Heart left ventricle (tissue), 16 donors: ENCODE data around the gene MAFG. TPM values are rescaled to one million over a fixed set of nuclear protein-coding genes. Genes with fewer than 3 reads are reported as not detected.

Experiments used
- ATAC-seq, 4 donors: fragments of 200-7000 bp; cut with Tn5 transposase; one replicate each; pipeline ENCODE4 v1.9.1; 2020 to 2022; ENCODE audit warnings: moderate library complexity in 4 of 4, mild to moderate bottlenecking in 3 of 4, moderate number of reproducible peaks in 1 of 4
- DNase-seq, 5 donors: peaks; one replicate each; pipeline ENCODE4 v3.0.0-alpha.2; 2020
- H3K27ac ChIP-seq, 12 donors: fragments of 200-600 bp; sonication (generic) in 4 of 12; one replicate each; pipeline versions ENCODE4 v1.5.0 to v1.8.0; 2016 to 2022; ENCODE audit warnings: mild to moderate bottlenecking in 2 of 12
- H3K27me3 ChIP-seq, 9 donors: fragments of 200-600 bp; sonication (generic) in 2 of 9; one replicate each; pipeline versions ENCODE4 v1.5.1 to v1.8.0; 2016 to 2022; ENCODE audit warnings: mild to moderate bottlenecking in 3 of 9
- H3K36me3 ChIP-seq, 9 donors: fragments of 200-600 bp; sonication (generic) in 2 of 9; one replicate each; pipeline versions ENCODE4 v1.5.0 to v1.8.0; 2018 to 2022; ENCODE audit warnings: mild to moderate bottlenecking in 2 of 9
- H3K4me1 ChIP-seq, 12 donors: fragments of 200-600 bp; sonication (generic) in 4 of 12; one replicate each; pipeline versions ENCODE4 v1.5.0 to v1.8.0; 2016 to 2022; ENCODE audit warnings: mild to moderate bottlenecking in 3 of 12
- H3K4me3 ChIP-seq, 12 donors: fragments of 200-600 bp; sonication (generic) in 4 of 12; one replicate each; pipeline versions ENCODE4 v1.5.0 to v1.8.0; 2017 to 2022; ENCODE audit warnings: mild to moderate bottlenecking in 9 of 12, moderate library complexity in 4 of 12
- H3K9me3 ChIP-seq, 12 donors: fragments of 200-600 bp; sonication (generic) in 4 of 12; one replicate each; pipeline versions ENCODE4 v1.5.0 to v1.8.0; 2016 to 2022; ENCODE audit warnings: mild to moderate bottlenecking in 1 of 12
- POLR2A ChIP-seq, 2 donors: fragments of 450-650 bp; IDR thresholded peaks; one replicate each; pipeline ENCODE4 v1.6.1; 2017; ENCODE audit warnings: antibody characterized with exemption in 2 of 2, mild to moderate bottlenecking in 2 of 2, moderate library complexity in 2 of 2
- WGBS, 4 donors: extraction: QIAGEN DNeasy Blood & Tissue Kit in 2 of 4; methylation state at CpG; one replicate each; pipeline versions ENCODE4 v1.1.5 to v1.1.7; 2013 to 2018; 5-methylcytosine and 5-hydroxymethylcytosine counted together
- intact Hi-C, 10 donors: fragments of 100-400 bp; cut with DNase I; formaldehyde crosslinking; loops; one replicate each; pipeline versions ENCODE4 v1.11.1 to v1.14.2; 2022
- polyA plus RNA-seq, 2 donors: library from polyadenylated mRNA; stranded (reverse); fragments of 200-250 nt; gene quantifications; one replicate each; pipeline ENCODE4 v1.2.3, GENCODE V29; 2013
- total RNA-seq, 9 donors: library from RNA; depleted of rRNA in 2 of 9; stranded (reverse); fragments of >200 nt in 2 of 9; fragmentation: NEBNext Ultra II Directional in 3 of 9; extraction: Animal tissue kit (Norgen Biotek cat#: 25700) in 3 of 9; gene quantifications; one replicate each; pipeline versions ENCODE4 v1.1.0 to v1.2.4, GENCODE V29; 2016 to 2023
- TF ChIP-seq, protein P1 (sequence below), 12 donors: fragments of 200-600 bp; sonication (generic) in 4 of 12; IDR thresholded peaks; one replicate each; pipeline versions ENCODE4 v1.5.0 to v1.8.0; 2018 to 2022; ENCODE audit warnings: antibody characterized with exemption in 12 of 12, mild to moderate bottlenecking in 5 of 12
- donor health status: ischemic (EF 13 %, LVEDD 7.1; RV severe dilation, severe dysfunction).
- donor health status: healthy with polysubstance abuse.
- donor health status: DM: no; HTN: yes; CAD: no.
- donor health status: DM: no; HTN: no; CAD: no.
- donor health status: ischemic (EF 25% LVEDD 6.9; RV normal size, moderate dysfunction).
- donor health status: ischemic (EF 25% LVEDD 5.7; RV mildly dilated, moderate dysfunction).
- donor health status: healthy.
- donor health status: DM: yes; HTN: yes; CAD: no.
- donor health status: ischemic (EF 35%, LVEDD 5.7; RV mildly dilated, moderate dysfunction).
- donor health status: nonischemic (EF 11% LVEDD 7.7; RV severe dilation, severe dysfunction).
- donor health status: DM: yes; HTN: yes; CAD: no.
- donor health status: PGD.
- donor health status: ischemic (EF 29% LVEDD 5.4; RV normal size, mild dysfunction).
- donor health status: nonischemic (EF 23%, LVEDD 6.1; RV moderate dilation, normal function).

The MAFG gene
- total and polyA plus RNA-seq, 11 donors, result 10.2 to 30.5 (median 18.0) TPM

GRCh38 chr17:81967244-81967532 lies 39.7 kb upstream of the MAFG start:
- DNase-seq (no peak), ATAC-seq (peak; percentile 2 to 12 (median 4))
- 12 to 72% (median 48%) methylated on average over 5 of the region's 5 CpGs for WGBS, 4 donors
- intact Hi-C loops, result loop anchor here in 1 of 10 donors (10.0 kb wide), 1 partner anchor 188 kb away; no protein-coding TSS in a partner anchor
- H3K4me3 ChIP-seq, result no peak overlapping the region
- no peaks in the 10 kb centered on the region for H3K36me3 ChIP-seq
- H3K9me3 ChIP-seq, result no peaks in the 10 kb centered on the region
- H3K27me3 ChIP-seq, result peaks cover under 1 to 64% (median 19%) of the 10 kb centered on the region in 9 donors
- peaks cover 0 to 28% (median 17%) of the 10 kb centered on the region in 12 donors for H3K4me1 ChIP-seq
- no peak overlapping the region for H3K27ac ChIP-seq
- TF ChIP-seq POLR2A (IDR thresholded peaks at IDR 0.05), result no peak
- TF ChIP-seq, protein P1, sequence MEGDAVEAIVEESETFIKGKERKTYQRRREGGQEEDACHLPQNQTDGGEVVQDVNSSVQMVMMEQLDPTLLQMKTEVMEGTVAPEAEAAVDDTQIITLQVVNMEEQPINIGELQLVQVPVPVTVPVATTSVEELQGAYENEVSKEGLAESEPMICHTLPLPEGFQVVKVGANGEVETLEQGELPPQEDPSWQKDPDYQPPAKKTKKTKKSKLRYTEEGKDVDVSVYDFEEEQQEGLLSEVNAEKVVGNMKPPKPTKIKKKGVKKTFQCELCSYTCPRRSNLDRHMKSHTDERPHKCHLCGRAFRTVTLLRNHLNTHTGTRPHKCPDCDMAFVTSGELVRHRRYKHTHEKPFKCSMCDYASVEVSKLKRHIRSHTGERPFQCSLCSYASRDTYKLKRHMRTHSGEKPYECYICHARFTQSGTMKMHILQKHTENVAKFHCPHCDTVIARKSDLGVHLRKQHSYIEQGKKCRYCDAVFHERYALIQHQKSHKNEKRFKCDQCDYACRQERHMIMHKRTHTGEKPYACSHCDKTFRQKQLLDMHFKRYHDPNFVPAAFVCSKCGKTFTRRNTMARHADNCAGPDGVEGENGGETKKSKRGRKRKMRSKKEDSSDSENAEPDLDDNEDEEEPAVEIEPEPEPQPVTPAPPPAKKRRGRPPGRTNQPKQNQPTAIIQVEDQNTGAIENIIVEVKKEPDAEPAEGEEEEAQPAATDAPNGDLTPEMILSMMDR (IDR thresholded peaks at IDR 0.05), result no peak

DNA sequence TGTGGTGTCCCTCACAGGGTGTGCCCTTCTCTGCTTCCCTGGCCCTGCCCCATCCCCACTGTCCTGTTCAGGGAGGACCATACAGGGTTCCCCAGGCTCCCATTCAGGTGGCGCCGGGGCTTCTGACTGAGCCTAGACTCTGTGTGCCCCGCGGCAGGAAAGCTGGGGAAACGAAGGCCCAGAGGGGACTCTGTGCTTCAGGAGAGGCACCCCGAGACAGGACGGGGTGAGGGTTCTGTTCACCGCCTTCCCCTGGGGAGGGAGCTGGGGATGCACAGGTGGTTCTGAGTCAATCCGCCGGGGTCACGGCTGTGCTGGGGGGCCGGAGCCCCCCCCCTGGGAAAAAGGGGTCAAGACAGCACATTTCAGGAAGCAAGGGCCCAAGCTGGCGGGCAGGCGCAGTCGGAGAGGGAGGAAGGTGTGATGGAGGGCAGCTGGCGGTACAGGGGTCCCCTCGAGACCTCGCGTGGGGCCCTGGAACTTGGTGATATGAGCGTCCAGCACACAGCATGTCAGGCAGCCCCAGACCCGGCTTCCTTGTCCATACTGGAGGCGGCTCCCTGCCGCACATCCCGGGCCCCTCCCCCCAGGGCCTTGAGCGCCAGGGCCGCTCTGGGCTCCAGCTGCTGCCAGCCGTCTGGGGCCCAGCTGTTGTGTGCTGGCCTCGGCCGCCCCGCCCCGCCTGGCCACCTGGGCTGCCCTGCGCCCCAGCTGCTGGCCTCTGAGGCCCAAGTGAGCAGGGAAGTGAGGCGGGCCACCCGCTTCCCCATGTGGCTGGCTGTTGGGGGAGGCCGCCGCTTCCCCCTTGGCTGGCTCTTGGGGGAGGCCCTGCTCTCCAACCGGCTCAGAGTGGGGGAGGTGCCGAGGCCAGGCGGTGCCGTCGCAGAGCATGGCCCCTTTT lies 39.1 kb upstream of the MAFG start:
- no peak overlapping the region for H3K27ac ChIP-seq
- DNase-seq (peak; percentile 39 to 86 (median 75)), ATAC-seq (peak; percentile 33 to 86 (median 71))
- peaks cover 0 to 28% (median 20%) of the 10 kb centered on the region in 12 donors for H3K4me1 ChIP-seq
- peaks cover 6 to 70% (median 25%) of the 10 kb centered on the region in 9 donors for H3K27me3 ChIP-seq
- TF ChIP-seq, protein P1 (IDR thresholded peaks at IDR 0.05), result no peak
- no peak for TF ChIP-seq POLR2A (IDR thresholded peaks at IDR 0.05)
- H3K9me3 ChIP-seq, result no peaks in the 10 kb centered on the region
- no peaks in the 10 kb centered on the region for H3K36me3 ChIP-seq
- intact Hi-C loops, result loop anchor here in 1 of 10 donors (10.0 kb wide), 1 partner anchor 188 kb away; no protein-coding TSS in a partner anchor
- 27 to 48% (median 43%) methylated on average over 17 to 41 of the region's 41 CpGs for WGBS, 4 donors
- H3K4me3 ChIP-seq, result no peak overlapping the region

GRCh38 chr17:81964081-81964849 lies 36.7 kb upstream of the MAFG start:
- ATAC-seq, result no peak
- intact Hi-C loops, result loop anchor here in 2 of 10 donors (5.0 to 10.0 kb wide), 2 partner anchors 191 to 193 kb away; no protein-coding TSS in a partner anchor
- no peaks in the 10 kb centered on the region for H3K36me3 ChIP-seq
- no peak overlapping the region for H3K27ac ChIP-seq
- no peaks in the 10 kb centered on the region for H3K9me3 ChIP-seq
- TF ChIP-seq, protein P1 (IDR thresholded peaks at IDR 0.05), result no peak
- no peak for TF ChIP-seq POLR2A (IDR thresholded peaks at IDR 0.05)
- peaks cover 2 to 48% (median 29%) of the 10 kb centered on the region in 12 donors for H3K4me1 ChIP-seq
- DNase-seq, result no peak
- WGBS, 4 donors, result 58 to 72% (median 63%) methylated on average over 22 of the region's 22 CpGs
- H3K27me3 ChIP-seq, result peaks cover 15 to 77% (median 38%) of the 10 kb centered on the region in 9 donors
- H3K4me3 ChIP-seq, result no peak overlapping the region
